BJ (cell line): ENCODE results near the gene FAM124A. TPM values are rescaled to one million over a fixed set of nuclear protein-coding genes. Genes with fewer than 3 reads are reported as not detected.
A peak's percentile ranks its signal among the peaks of the same experiment; 100 is the strongest.
"Not testable (repeated sequence)": the region's sequence is repeated elsewhere in the genome, so short reads cannot be mapped to it uniquely, and the experiment has no call there.

Experiments
- CTCF ChIA-PET: fragments of 350-600 bp; formaldehyde crosslinking; extraction: SDS; loops from one replicate; lab custom pipeline; 2021; ENCODE audit warnings: antibody characterized with exemption, inconsistent platforms; lab: Yijun Ruan, JAX
- POLR2A ChIA-PET: fragments of 300-600 bp; sonication (Branson Sonifier 250); formaldehyde crosslinking; extraction: SDS; loops from one replicate; lab custom pipeline; 2021; ENCODE audit warnings: antibody characterized with exemption; lab: Charles Lee
- DNase-seq: peaks from one replicate; pipeline ENCODE4 v3.0.0-alpha.2; 2011; ENCODE audit warnings: low read depth
- H3K27me3 ChIP-seq: 2 replicates; pipeline ENCODE4 v1.6.0; 2011; ENCODE audit warnings: low read length; ENCODE audit not compliant: control insufficient read depth, insufficient read depth
- H3K36me3 ChIP-seq: 2 replicates; pipeline ENCODE4 v1.5.1; 2011; ENCODE audit warnings: low read length; ENCODE audit not compliant: control insufficient read depth, insufficient read depth
- H3K4me3 ChIP-seq: 2 replicates; pipeline ENCODE4 v1.5.1; 2011; ENCODE audit warnings: low read depth, mild to moderate bottlenecking, control low read depth, low read length
- CTCF ChIP-seq: IDR thresholded peaks from 2 replicates; pipeline ENCODE4 v1.5.1; 2011; ENCODE audit warnings: low read depth, mild to moderate bottlenecking, control low read depth, inconsistent platforms, low read length, moderate library complexity; ENCODE audit not compliant: insufficient read depth
- polyA plus RNA-seq: library from polyadenylated mRNA; depleted of rRNA; stranded (reverse); fragments of >200 nt; gene quantifications from 2 replicates; pipeline ENCODE4 v1.2.3, GENCODE V29; 2011

The FAM124A gene
- polyA plus RNA-seq, 1 experiment: 0.02 TPM

- Histone ChIP-seq H3K4me3 (no peak overlapping the region), H3K27me3 (peaks cover 11% of the 10 kb centered on the region), H3K36me3 (no peaks in the 10 kb centered on the region)
- no peak for TF ChIP-seq CTCF
- no peak for DNase-seq
- CTCF ChIA-PET: interaction anchor here (1.1 to 2.0 kb wide), 4 partner anchors 34 to 158 kb away, joined by 3 to 11 read pairs (median 4); no protein-coding TSS in a partner anchor
- POLR2A ChIA-PET: interaction anchor here (0.6 kb wide), 1 partner anchor 88 kb away, joined by 6 read pairs; no protein-coding TSS in a partner anchor
Observed at GRCh38 chr13:51283371-51283770, 61.2 kb downstream of the FAM124A start.

- no peak overlapping the region for H3K4me3 ChIP-seq
- DNase-seq: no peak
- TF ChIP-seq CTCF: no peak
- H3K27me3 ChIP-seq: peaks cover 10% of the 10 kb centered on the region
- H3K36me3 ChIP-seq: no peaks in the 10 kb centered on the region
- ChIA-PET POLR2A (no interaction called here), CTCF (interaction anchor here (1.2 to 6.0 kb wide), 3 partner anchors 10 to 160 kb away, joined by 3 to 91 read pairs (median 74); no protein-coding TSS in a partner anchor)
Observed at GRCh38 chr13:51284339-51284738, 62.1 kb downstream of the FAM124A start.

- peaks cover 2% of the 10 kb centered on the region; the same call in 1 of the 2 replicates for H3K27me3 ChIP-seq
- ChIA-PET POLR2A (no interaction called here), CTCF (interaction anchor here (0.6 to 6.0 kb wide), 54 partner anchors 8 to 841 kb away, joined by 3 to 91 read pairs (median 5); no protein-coding TSS in a partner anchor)
- no peaks in the 10 kb centered on the region for H3K36me3 ChIP-seq
- DNase-seq: no peak
- H3K4me3 ChIP-seq: no peak overlapping the region
- peak; percentile 96 for TF ChIP-seq CTCF
Observed at GRCh38 chr13:51286135-51287002, 64.2 kb downstream of the FAM124A start.

GRCh38 chr13:51287758-51288157 lies 65.6 kb downstream of the FAM124A start:
- peaks cover 7% of the 10 kb centered on the region; the same call in 1 of the 2 replicates for H3K27me3 ChIP-seq
- H3K4me3 ChIP-seq: no peak overlapping the region
- DNase-seq: no peak
- POLR2A ChIA-PET: no interaction called here
- no peaks in the 10 kb centered on the region for H3K36me3 ChIP-seq
- TF ChIP-seq CTCF: no peak
- CTCF ChIA-PET: interaction anchor here (0.6 to 6.0 kb wide), 18 partner anchors 8 to 163 kb away, joined by 3 to 91 read pairs (median 8); no protein-coding TSS in a partner anchor

- POLR2A ChIA-PET, H3K27me3 ChIP-seq, DNase-seq, H3K36me3 ChIP-seq, H3K4me3 ChIP-seq: not testable (repeated sequence)
- CTCF ChIA-PET: interaction anchor here (1.0 to 6.0 kb wide), 14 partner anchors 8 to 164 kb away, joined by 3 to 91 read pairs (median 10); no protein-coding TSS in a partner anchor
Observed at GRCh38 chr13:51288254-51288653, 66.1 kb downstream of the FAM124A start.
